Suprapubic skin (tissue), 4 donors: Measurements from ENCODE around the gene CACNA2D3.

Experiments used
- POLR2A ChIP-seq, 2 donors: fragments of 450-650 bp; IDR thresholded peaks; one replicate each; pipeline ENCODE4 v1.6.1; 2017; ENCODE audit warnings: antibody characterized with exemption in 2 of 2, mild to moderate bottlenecking in 2 of 2, moderate library complexity in 2 of 2
- POLR2AphosphoS5 ChIP-seq, 3 donors: sonication (generic); formaldehyde crosslinking; IDR thresholded peaks; one replicate each; pipeline ENCODE4 v1.6.1; 2017; ENCODE audit warnings: antibody characterized with exemption in 3 of 3
- TF ChIP-seq, protein P1 (sequence below), 2 donors: fragments of 200-600 bp in 1 of 2; fragments of 450-650 bp in 1 of 2; sonication (generic) in 1 of 2; IDR thresholded peaks; one replicate each; pipeline ENCODE4 v1.5.1; 2016 to 2019; ENCODE audit warnings: antibody characterized with exemption in 2 of 2, mild to moderate bottlenecking in 1 of 2, moderate library complexity in 1 of 2

DNA sequence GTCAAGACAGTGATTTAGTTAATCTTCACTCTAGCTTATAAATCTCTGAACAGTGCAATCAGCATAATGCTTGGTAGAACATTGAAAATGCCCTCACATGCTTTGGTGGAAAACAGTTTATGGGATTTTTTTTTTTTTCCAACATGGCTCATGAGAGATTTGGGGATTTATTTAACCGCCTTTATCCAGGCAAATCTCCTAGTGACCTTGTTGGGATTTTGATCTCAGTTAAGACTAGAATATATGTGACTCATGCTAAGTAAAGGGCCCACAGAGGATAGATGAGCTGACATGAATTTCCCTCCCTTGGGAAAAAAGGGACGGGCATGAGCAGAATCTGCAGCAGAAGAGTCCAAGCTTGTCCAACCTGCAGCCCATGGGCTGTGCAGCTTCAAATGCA lies 786.8 kb downstream of the CACNA2D3 start:
- TF ChIP-seq POLR2AphosphoS5 (IDR thresholded peaks at IDR 0.05) (no peak), POLR2A (IDR thresholded peaks at IDR 0.05) (no peak)
- TF ChIP-seq, protein P1, sequence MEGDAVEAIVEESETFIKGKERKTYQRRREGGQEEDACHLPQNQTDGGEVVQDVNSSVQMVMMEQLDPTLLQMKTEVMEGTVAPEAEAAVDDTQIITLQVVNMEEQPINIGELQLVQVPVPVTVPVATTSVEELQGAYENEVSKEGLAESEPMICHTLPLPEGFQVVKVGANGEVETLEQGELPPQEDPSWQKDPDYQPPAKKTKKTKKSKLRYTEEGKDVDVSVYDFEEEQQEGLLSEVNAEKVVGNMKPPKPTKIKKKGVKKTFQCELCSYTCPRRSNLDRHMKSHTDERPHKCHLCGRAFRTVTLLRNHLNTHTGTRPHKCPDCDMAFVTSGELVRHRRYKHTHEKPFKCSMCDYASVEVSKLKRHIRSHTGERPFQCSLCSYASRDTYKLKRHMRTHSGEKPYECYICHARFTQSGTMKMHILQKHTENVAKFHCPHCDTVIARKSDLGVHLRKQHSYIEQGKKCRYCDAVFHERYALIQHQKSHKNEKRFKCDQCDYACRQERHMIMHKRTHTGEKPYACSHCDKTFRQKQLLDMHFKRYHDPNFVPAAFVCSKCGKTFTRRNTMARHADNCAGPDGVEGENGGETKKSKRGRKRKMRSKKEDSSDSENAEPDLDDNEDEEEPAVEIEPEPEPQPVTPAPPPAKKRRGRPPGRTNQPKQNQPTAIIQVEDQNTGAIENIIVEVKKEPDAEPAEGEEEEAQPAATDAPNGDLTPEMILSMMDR (IDR thresholded peaks at IDR 0.05): no peak
